ENCODE measurements around the gene ZNF385A. TPM values are rescaled to one million over a fixed set of nuclear protein-coding genes. Genes with fewer than 3 reads are reported as not detected.

ZNF385A gene
- total RNA-seq, 1 experiment from 2014 or later, result 5.7 TPM

DNA sequence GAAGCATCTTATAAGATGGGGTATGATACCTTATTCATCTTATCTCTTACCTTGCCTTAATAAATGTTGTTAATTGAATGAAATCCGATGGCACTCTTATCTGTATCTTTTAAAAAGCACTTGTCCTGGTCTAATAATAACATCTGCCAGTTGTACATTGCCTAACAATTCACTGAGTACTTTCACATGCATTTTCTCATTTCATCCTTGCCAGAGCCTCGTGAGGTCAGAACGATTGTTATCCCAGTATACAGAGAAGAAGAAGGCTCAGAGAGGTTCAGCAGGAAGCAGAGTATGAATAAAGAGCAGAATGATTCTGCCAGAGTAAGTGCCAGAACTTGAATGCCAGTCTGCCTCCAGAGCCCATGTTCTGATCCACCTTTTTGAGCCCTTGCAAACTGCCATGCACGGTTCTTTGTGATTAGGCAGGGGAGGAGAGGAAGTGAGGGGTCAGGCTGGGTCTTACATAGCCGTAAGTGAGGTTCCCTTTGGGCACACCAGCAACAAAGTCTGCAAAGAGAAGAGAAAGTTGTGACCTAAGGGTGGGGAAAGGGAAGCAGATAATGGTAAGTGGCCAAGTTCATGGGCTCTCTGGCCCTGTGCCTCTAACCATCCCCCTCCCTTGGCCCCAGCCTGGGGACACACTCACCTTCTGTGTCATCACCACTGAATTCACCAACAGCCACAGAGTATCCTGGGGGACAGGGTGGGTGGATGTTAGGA lies 22.8 kb upstream of the ZNF385A start:
- H3K9me3 ChIP-seq (ENCODE audit: control insufficient read depth, low read depth, low read length), result no peaks in the 10 kb centered on the region
- no peak overlapping the region for H3K14ac ChIP-seq (ENCODE audit: insufficient read depth, low read length)
- H3K56ac ChIP-seq (ENCODE audit: insufficient read length, low read depth, low read length), result no peak overlapping the region
- H2AFZ ChIP-seq (ENCODE audit: low read length), result no peak overlapping the region
- H3K27me3 Mint-ChIP-seq (ENCODE audit: low read depth), result peaks cover 1% of the 10 kb centered on the region; the same call in 1 of the 2 replicates
- no peaks in the 10 kb centered on the region for H3K27me3 ChIP-seq (ENCODE audit: insufficient read depth, low read length)
- peaks cover 8 to 13% of the 10 kb centered on the region in 2 experiments for H3K4me1 Mint-ChIP-seq
- H4K91ac ChIP-seq (ENCODE audit: insufficient read length, low read depth, low read length), result no peak overlapping the region
- no peak overlapping the region for H4K8ac ChIP-seq (replicated peaks; ENCODE audit: insufficient read length, low read depth, low read length)
- no peak overlapping the region for H2BK12ac ChIP-seq (ENCODE audit: insufficient read length, low read depth, low read length)
- no peaks in the 10 kb centered on the region for H3K9me3 Mint-ChIP-seq
- DNase-seq, result no peak
- no peaks in the 10 kb centered on the region for H3K4me1 ChIP-seq (ENCODE audit: insufficient read depth, low read length)
- TF ChIP-seq, protein P1, sequence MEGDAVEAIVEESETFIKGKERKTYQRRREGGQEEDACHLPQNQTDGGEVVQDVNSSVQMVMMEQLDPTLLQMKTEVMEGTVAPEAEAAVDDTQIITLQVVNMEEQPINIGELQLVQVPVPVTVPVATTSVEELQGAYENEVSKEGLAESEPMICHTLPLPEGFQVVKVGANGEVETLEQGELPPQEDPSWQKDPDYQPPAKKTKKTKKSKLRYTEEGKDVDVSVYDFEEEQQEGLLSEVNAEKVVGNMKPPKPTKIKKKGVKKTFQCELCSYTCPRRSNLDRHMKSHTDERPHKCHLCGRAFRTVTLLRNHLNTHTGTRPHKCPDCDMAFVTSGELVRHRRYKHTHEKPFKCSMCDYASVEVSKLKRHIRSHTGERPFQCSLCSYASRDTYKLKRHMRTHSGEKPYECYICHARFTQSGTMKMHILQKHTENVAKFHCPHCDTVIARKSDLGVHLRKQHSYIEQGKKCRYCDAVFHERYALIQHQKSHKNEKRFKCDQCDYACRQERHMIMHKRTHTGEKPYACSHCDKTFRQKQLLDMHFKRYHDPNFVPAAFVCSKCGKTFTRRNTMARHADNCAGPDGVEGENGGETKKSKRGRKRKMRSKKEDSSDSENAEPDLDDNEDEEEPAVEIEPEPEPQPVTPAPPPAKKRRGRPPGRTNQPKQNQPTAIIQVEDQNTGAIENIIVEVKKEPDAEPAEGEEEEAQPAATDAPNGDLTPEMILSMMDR (conservative IDR thresholded peaks at IDR 0.05), result no peak
- H3K23ac ChIP-seq (ENCODE audit: insufficient read length, low read depth, low read length), result no peak overlapping the region
- H3K79me1 ChIP-seq (ENCODE audit: insufficient read depth, low read depth, low read length, poor library complexity, severe bottlenecking), result no peaks in the 10 kb centered on the region
- no peak overlapping the region for H3K4ac ChIP-seq (ENCODE audit: low read depth, low read length)
- no peak overlapping the region for H4K5ac ChIP-seq (ENCODE audit: insufficient read length, low read depth, low read length)
- no peaks in the 10 kb centered on the region for H3K23me2 ChIP-seq (ENCODE audit: insufficient read length, low read depth, low read length, poor library complexity, severe bottlenecking)
- H2BK15ac ChIP-seq (ENCODE audit: low read depth, low read length), result no peak overlapping the region
- H3K4me2 ChIP-seq (ENCODE audit: insufficient read depth, insufficient read length, low read length), result no peak overlapping the region
- no peak overlapping the region for H3K18ac ChIP-seq (ENCODE audit: insufficient read length, low read depth, low read length)
- no peak overlapping the region for H2BK120ac ChIP-seq (ENCODE audit: low read depth, low read length, poor library complexity, severe bottlenecking)
- no peaks in the 10 kb centered on the region for H3K79me2 ChIP-seq (ENCODE audit: insufficient read depth, low read length)
- no peak overlapping the region for H3K9ac ChIP-seq (ENCODE audit: extremely low read depth, insufficient read length, low read length)
- H3T11ph ChIP-seq (ENCODE audit: low read length), result no peak overlapping the region
- H3K36me3 Mint-ChIP-seq (ENCODE audit: insufficient read depth in 1 of 3, low read depth in 3 of 3), result peaks cover 4 to 16% (median 8%) of the 10 kb centered on the region in 3 experiments; a peak in 5 of 7 replicates
- no peak overlapping the region for H3K4me3 Mint-ChIP-seq
- H2BK20ac ChIP-seq (ENCODE audit: low read depth, low read length, poor library complexity, severe bottlenecking), result no peak overlapping the region
- no CpG with 5 or more reads among the region's 5 CpGs for WGBS (ENCODE audit: extremely low coverage, insufficient read length, low lambda C conversion rate)
- no peak overlapping the region for H2BK5ac ChIP-seq (ENCODE audit: insufficient read length, low read length)
- no peak overlapping the region for H3K27ac Mint-ChIP-seq
- H2AK5ac ChIP-seq (ENCODE audit: insufficient read length, low read length), result no peak overlapping the region
- no peaks in the 10 kb centered on the region for H4K20me1 ChIP-seq (ENCODE audit: control insufficient read depth, insufficient read depth, insufficient read length)
- H3K27ac ChIP-seq (ENCODE audit: insufficient read length, low read depth, low read length), result no peak overlapping the region
